ENCODE measurements around the gene TNS3.

- TF ChIP-seq RELA (IDR thresholded peaks at IDR 0.05; ENCODE audit: borderline replicate concordance, partially characterized antibody) (no peak), ATF3 (IDR thresholded peaks at IDR 0.05; ENCODE audit: borderline replicate concordance, extremely low read depth, low read depth, low read length) (no peak), SUZ12 (IDR thresholded peaks at IDR 0.05; ENCODE audit: unreplicated experiment) (no peak), CTCF (IDR thresholded peaks at IDR 0.05 in 2 of 3, conservative IDR thresholded peaks at IDR 0.05 in 1 of 3; ENCODE audit: control insufficient read depth in 2 of 3, extremely low read depth in 1 of 3, insufficient read depth in 1 of 3, low read depth in 3 of 3, low read length in 3 of 3) (no peak)
Measured at GRCh38 chr7:47290466-47290865, 291.4 kb downstream of the TNS3 start.

Data from GM12878 (cell line).